Gastrocnemius medialis (tissue), 4 donors: ENCODE data around the gene TP53I13. TPM values are rescaled to one million over a fixed set of nuclear protein-coding genes. Genes with fewer than 3 reads are reported as not detected.

Source experiments
- ATAC-seq, 2 donors: fragments of 150-250 bp; one replicate each; pipeline ENCODE4 v1.9.1; 2016
- DNase-seq, 2 donors: peaks; one replicate each; pipeline ENCODE4 v3.0.0-alpha.2; 2019
- H3K27ac ChIP-seq, 4 donors: fragments of 200-600 bp; sonication (generic); 1 replicate in 1 of 4; 2 replicates in 3 of 4; pipeline ENCODE4 v1.5.1; 2016 to 2018; ENCODE audit warnings: mild to moderate bottlenecking in 2 of 4, moderate library complexity in 1 of 4
- H3K27me3 ChIP-seq, 3 donors: fragments of 200-600 bp; sonication (generic) in 2 of 3; 1 replicate in 1 of 3; 2 replicates in 2 of 3; pipeline versions ENCODE4 v1.5.1 to v1.6.0; 2016 to 2019; ENCODE audit warnings: mild to moderate bottlenecking in 1 of 3, moderate library complexity in 1 of 3
- H3K36me3 ChIP-seq, 2 donors: fragments of 200-600 bp; sonication (generic) in 1 of 2; one replicate each; pipeline ENCODE4 v1.5.1; 2017 to 2018
- H3K4me1 ChIP-seq, 2 donors: fragments of 200-600 bp; sonication (generic) in 1 of 2; one replicate each; pipeline ENCODE4 v1.5.1; 2016 to 2017; ENCODE audit warnings: mild to moderate bottlenecking in 2 of 2
- H3K4me3 ChIP-seq, 4 donors: fragments of 200-600 bp; sonication (generic) in 3 of 4; 1 replicate in 1 of 4; 2 replicates in 3 of 4; pipeline ENCODE4 v1.5.1; 2016 to 2019; ENCODE audit warnings: mild to moderate bottlenecking in 2 of 4
- H3K9me3 ChIP-seq, 3 donors: fragments of 200-600 bp; sonication (generic) in 2 of 3; 1 replicate in 1 of 3; 2 replicates in 2 of 3; pipeline ENCODE4 v1.5.1; 2016 to 2019
- POLR2A ChIP-seq, 2 donors: fragments of 450-650 bp; IDR thresholded peaks; one replicate each; pipeline ENCODE4 v1.6.1; 2017; ENCODE audit warnings: antibody characterized with exemption in 2 of 2, mild to moderate bottlenecking in 2 of 2, moderate library complexity in 2 of 2
- in situ Hi-C, 4 donors: fragments of 200-750 bp; cut with MboI; loops; one replicate each; pipeline versions ENCODE4 v1.15.0 to v1.8.0; 2017; ENCODE audit warnings: low sequenced_read_pairs in 4 of 4
- intact Hi-C: fragments of 100-400 bp; cut with DNase I; formaldehyde crosslinking; loops from one replicate; pipeline ENCODE4 v1.15.1; 2023; ENCODE audit warnings: low total_unique reads
- total RNA-seq, 4 donors: library from RNA; depleted of rRNA; stranded (reverse); fragments of >200 nt; gene quantifications; one replicate each; pipeline versions ENCODE4 v1.1.0 to v1.2.3, GENCODE V29; 2016
- TF ChIP-seq, protein P1 (sequence below), 5 experiments: fragments of 450-650 bp in 3 of 5; fragments of 200-600 bp in 2 of 5; sonication (generic) in 2 of 5; IDR thresholded peaks in 4 of 5; conservative IDR thresholded peaks in 1 of 5; 1 replicate in 4 of 5; 2 replicates in 1 of 5; pipeline ENCODE4 v1.5.1; 2016 to 2019; ENCODE audit warnings: antibody characterized with exemption in 5 of 5, mild to moderate bottlenecking in 3 of 5, moderate library complexity in 3 of 5

TP53I13 gene
- total RNA-seq, 4 donors from 2014 or later: 31.0 to 50.2 (median 32.1) TPM

- Histone ChIP-seq H3K27me3 (no peaks in the 10 kb centered on the region), H3K36me3 (no peaks in the 10 kb centered on the region), H3K4me3 (peak overlapping the region; percentile 58 to 89 (median 66)), H3K27ac (peak overlapping the region; percentile 85 to 98 (median 93)), H3K9me3 (no peaks in the 10 kb centered on the region), H3K4me1 (peaks cover 62 to 65% of the 10 kb centered on the region in 2 donors)
- intact Hi-C loops (loop anchor here (1.0 to 2.0 kb wide), 2 partner anchors 10 to 22 kb away; no protein-coding TSS in a partner anchor), in situ Hi-C loops (loop anchor here in 1 of 4 donors (25.0 kb wide), 1 partner anchor 347 kb away; the partner anchor contains the start of genes EFCAB5 and SSH2)
- ATAC-seq (peak; percentile 5 to 13), DNase-seq (no peak)
- TF ChIP-seq POLR2A (IDR thresholded peaks at IDR 0.05): no peak
- TF ChIP-seq, protein P1, sequence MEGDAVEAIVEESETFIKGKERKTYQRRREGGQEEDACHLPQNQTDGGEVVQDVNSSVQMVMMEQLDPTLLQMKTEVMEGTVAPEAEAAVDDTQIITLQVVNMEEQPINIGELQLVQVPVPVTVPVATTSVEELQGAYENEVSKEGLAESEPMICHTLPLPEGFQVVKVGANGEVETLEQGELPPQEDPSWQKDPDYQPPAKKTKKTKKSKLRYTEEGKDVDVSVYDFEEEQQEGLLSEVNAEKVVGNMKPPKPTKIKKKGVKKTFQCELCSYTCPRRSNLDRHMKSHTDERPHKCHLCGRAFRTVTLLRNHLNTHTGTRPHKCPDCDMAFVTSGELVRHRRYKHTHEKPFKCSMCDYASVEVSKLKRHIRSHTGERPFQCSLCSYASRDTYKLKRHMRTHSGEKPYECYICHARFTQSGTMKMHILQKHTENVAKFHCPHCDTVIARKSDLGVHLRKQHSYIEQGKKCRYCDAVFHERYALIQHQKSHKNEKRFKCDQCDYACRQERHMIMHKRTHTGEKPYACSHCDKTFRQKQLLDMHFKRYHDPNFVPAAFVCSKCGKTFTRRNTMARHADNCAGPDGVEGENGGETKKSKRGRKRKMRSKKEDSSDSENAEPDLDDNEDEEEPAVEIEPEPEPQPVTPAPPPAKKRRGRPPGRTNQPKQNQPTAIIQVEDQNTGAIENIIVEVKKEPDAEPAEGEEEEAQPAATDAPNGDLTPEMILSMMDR (IDR thresholded peaks at IDR 0.05 in 4 of 5, conservative IDR thresholded peaks at IDR 0.05 in 1 of 5): no peak
These were observed 22.1 kb downstream of the TP53I13 start for GRCh38 chr17:29590411-29591145.

GRCh38 chr17:29591146-29591736 lies 22.7 kb downstream of the TP53I13 start:
- Histone ChIP-seq H3K4me3 (peak overlapping the region; percentile 58 to 89 (median 66)), H3K9me3 (no peaks in the 10 kb centered on the region), H3K27ac (peak overlapping the region; percentile 85 to 98 (median 93)), H3K36me3 (no peaks in the 10 kb centered on the region), H3K27me3 (no peaks in the 10 kb centered on the region), H3K4me1 (peaks cover 57 to 62% of the 10 kb centered on the region in 2 donors)
- intact Hi-C loops (loop anchor here (1.0 to 2.0 kb wide), 2 partner anchors 11 to 22 kb away; no protein-coding TSS in a partner anchor), in situ Hi-C loops (loop anchor here in 1 of 4 donors (25.0 kb wide), 1 partner anchor 346 kb away; the partner anchor contains the start of genes EFCAB5 and SSH2)
- peak in 1 of 2 donors; percentile 56 for DNase-seq
- ATAC-seq: peak; percentile 1 to 19
- TF ChIP-seq, protein P1 (IDR thresholded peaks at IDR 0.05 in 4 of 5, conservative IDR thresholded peaks at IDR 0.05 in 1 of 5): no peak
- peak; percentile 4 to 7 for TF ChIP-seq POLR2A (IDR thresholded peaks at IDR 0.05)

- peak overlapping the region; percentile 58 to 89 (median 66) for H3K4me3 ChIP-seq
- no peak for TF ChIP-seq POLR2A (IDR thresholded peaks at IDR 0.05)
- TF ChIP-seq, protein P1 (IDR thresholded peaks at IDR 0.05 in 4 of 5, conservative IDR thresholded peaks at IDR 0.05 in 1 of 5): peak; percentile 95 to 99 (median 98)
- ATAC-seq (peak; percentile 31 to 37), DNase-seq (peak; percentile 73 to 82)
- no peaks in the 10 kb centered on the region for H3K36me3 ChIP-seq
- no peaks in the 10 kb centered on the region for H3K9me3 ChIP-seq
- intact Hi-C loops (loop anchor here (1.0 to 2.0 kb wide), 2 partner anchors 12 to 21 kb away; no protein-coding TSS in a partner anchor), in situ Hi-C loops (loop anchor here in 1 of 4 donors (25.0 kb wide), 1 partner anchor 345 kb away; the partner anchor contains the start of genes EFCAB5 and SSH2)
- peaks cover 49 to 57% of the 10 kb centered on the region in 2 donors for H3K4me1 ChIP-seq
- no peaks in the 10 kb centered on the region for H3K27me3 ChIP-seq
- peak overlapping the region; percentile 85 to 98 (median 93) for H3K27ac ChIP-seq
These were observed 23.5 kb downstream of the TP53I13 start for GRCh38 chr17:29591737-29592608.
